GM12878 (cell line): ENCODE measurements around the gene NIPAL1.

Experiments used
- CEBPB ChIP-seq, 2 experiments: fragments of 150-350 bp in 1 of 2; IDR thresholded peaks; 2 replicates each; pipeline ENCODE4 v1.6.1; 2012 to 2014; ENCODE audit warnings: low read depth in 2 of 2, low read length in 2 of 2, borderline replicate concordance in 1 of 2, inconsistent platforms in 1 of 2
- EGR1 ChIP-seq, 2 experiments: IDR thresholded peaks; 1 replicate in 1 of 2; 2 replicates in 1 of 2; pipeline ENCODE4 v1.6.1; 2011 to 2012; ENCODE audit warnings: low read depth in 2 of 2, low read length in 2 of 2, borderline replicate concordance in 1 of 2, mild to moderate bottlenecking in 1 of 2, moderate library complexity in 1 of 2
- EP300 ChIP-seq, 2 experiments: fragments of 150-350 bp in 1 of 2; IDR thresholded peaks; 2 replicates each; pipeline ENCODE4 v1.6.1; 2011 to 2012; ENCODE audit warnings: low read depth in 2 of 2, low read length in 2 of 2, borderline replicate concordance in 1 of 2, improper control_type of control experiment in 1 of 2, inconsistent platforms in 1 of 2; ENCODE audit not compliant: control insufficient read depth in 1 of 2
- HDAC2 ChIP-seq: fragments of 200-600 bp; sonication (generic); IDR thresholded peaks from 2 replicates; pipeline ENCODE4 v1.6.1; 2017
- JUND ChIP-seq: IDR thresholded peaks from 2 replicates; pipeline ENCODE4 v1.6.1; 2012; ENCODE audit warnings: low read depth, mild to moderate bottlenecking, low read length, improper control_type of control experiment, moderate library complexity
- POLR2A ChIP-seq: IDR thresholded peaks from 2 replicates; pipeline ENCODE4 v1.6.1; 2011; ENCODE audit warnings: low read depth, mild to moderate bottlenecking, low read length
- POLR2AphosphoS5 ChIP-seq: IDR thresholded peaks from 2 replicates; pipeline ENCODE4 v1.6.1; 2011; ENCODE audit warnings: mild to moderate bottlenecking, low read length, inconsistent platforms
- SRF ChIP-seq, 2 experiments: IDR thresholded peaks; 2 replicates each; pipeline ENCODE4 v1.6.1; 2011; ENCODE audit warnings: low read depth in 2 of 2, low read length in 2 of 2, mild to moderate bottlenecking in 1 of 2, moderate library complexity in 1 of 2
- TAF1 ChIP-seq: IDR thresholded peaks from 2 replicates; pipeline ENCODE4 v1.6.1; 2011; ENCODE audit warnings: mild to moderate bottlenecking, low read depth, low read length, borderline replicate concordance
- TF ChIP-seq, protein P1 (sequence below), 3 experiments: IDR thresholded peaks in 2 of 3; conservative IDR thresholded peaks in 1 of 3; 2 replicates each; pipeline ENCODE4 v1.5.1; 2011; ENCODE audit warnings: low read depth in 3 of 3, low read length in 3 of 3, mild to moderate bottlenecking in 3 of 3, control low read depth in 2 of 3, moderate library complexity in 2 of 3, inconsistent platforms in 1 of 3, mixed read lengths in 1 of 3; ENCODE audit not compliant: control insufficient read depth in 2 of 3, insufficient read depth in 1 of 3; ENCODE audit errors: extremely low read depth in 1 of 3

DNA sequence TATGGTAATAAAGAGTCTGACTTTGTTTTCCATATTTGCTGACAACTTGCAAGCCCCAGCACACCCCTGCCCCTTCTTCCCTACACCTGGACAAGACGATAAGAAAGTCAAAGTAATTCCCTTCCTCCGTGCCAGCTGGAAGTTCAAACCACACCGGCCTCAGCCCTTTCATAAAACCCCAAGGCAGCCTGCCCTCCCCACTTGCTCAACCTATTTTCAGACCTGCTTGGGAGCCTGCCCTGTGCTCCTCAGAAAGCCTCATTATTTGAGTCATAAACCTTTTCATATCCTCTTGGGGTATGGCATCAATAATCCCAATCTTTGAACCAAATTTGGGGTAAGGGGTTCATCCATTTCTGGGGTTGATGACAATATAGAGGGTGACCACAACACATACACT lies 29.5 kb downstream of the NIPAL1 start:
- TF ChIP-seq, protein P1, sequence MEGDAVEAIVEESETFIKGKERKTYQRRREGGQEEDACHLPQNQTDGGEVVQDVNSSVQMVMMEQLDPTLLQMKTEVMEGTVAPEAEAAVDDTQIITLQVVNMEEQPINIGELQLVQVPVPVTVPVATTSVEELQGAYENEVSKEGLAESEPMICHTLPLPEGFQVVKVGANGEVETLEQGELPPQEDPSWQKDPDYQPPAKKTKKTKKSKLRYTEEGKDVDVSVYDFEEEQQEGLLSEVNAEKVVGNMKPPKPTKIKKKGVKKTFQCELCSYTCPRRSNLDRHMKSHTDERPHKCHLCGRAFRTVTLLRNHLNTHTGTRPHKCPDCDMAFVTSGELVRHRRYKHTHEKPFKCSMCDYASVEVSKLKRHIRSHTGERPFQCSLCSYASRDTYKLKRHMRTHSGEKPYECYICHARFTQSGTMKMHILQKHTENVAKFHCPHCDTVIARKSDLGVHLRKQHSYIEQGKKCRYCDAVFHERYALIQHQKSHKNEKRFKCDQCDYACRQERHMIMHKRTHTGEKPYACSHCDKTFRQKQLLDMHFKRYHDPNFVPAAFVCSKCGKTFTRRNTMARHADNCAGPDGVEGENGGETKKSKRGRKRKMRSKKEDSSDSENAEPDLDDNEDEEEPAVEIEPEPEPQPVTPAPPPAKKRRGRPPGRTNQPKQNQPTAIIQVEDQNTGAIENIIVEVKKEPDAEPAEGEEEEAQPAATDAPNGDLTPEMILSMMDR (IDR thresholded peaks at IDR 0.05 in 2 of 3, conservative IDR thresholded peaks at IDR 0.05 in 1 of 3; ENCODE audit: control insufficient read depth in 2 of 3, extremely low read depth in 1 of 3, insufficient read depth in 1 of 3, low read depth in 3 of 3, low read length in 3 of 3): no peak
- TF ChIP-seq CEBPB (IDR thresholded peaks at IDR 0.05; ENCODE audit: borderline replicate concordance in 1 of 2, low read depth in 2 of 2, low read length in 2 of 2) (no peak), EGR1 (IDR thresholded peaks at IDR 0.05; ENCODE audit: borderline replicate concordance in 1 of 2, low read depth in 2 of 2, low read length in 2 of 2) (no peak), POLR2A (no peak), SRF (IDR thresholded peaks at IDR 0.05; ENCODE audit: low read depth in 2 of 2, low read length in 2 of 2) (no peak), TAF1 (no peak), HDAC2 (no peak), JUND (no peak), EP300 (IDR thresholded peaks at IDR 0.05; ENCODE audit: borderline replicate concordance in 1 of 2, control insufficient read depth in 1 of 2, low read depth in 2 of 2, low read length in 2 of 2) (no peak), POLR2AphosphoS5 (no peak)
